ENCODE data around the gene ANO10. TPM values are rescaled to one million over a fixed set of nuclear protein-coding genes. Genes with fewer than 3 reads are reported as not detected.
"Not testable (repeated sequence)": the region's sequence is repeated elsewhere in the genome, so short reads cannot be mapped to it uniquely, and the experiment has no call there.

Gene ANO10
- total RNA-seq, 1 donor from 2014 or later: 24.8 TPM

DNA sequence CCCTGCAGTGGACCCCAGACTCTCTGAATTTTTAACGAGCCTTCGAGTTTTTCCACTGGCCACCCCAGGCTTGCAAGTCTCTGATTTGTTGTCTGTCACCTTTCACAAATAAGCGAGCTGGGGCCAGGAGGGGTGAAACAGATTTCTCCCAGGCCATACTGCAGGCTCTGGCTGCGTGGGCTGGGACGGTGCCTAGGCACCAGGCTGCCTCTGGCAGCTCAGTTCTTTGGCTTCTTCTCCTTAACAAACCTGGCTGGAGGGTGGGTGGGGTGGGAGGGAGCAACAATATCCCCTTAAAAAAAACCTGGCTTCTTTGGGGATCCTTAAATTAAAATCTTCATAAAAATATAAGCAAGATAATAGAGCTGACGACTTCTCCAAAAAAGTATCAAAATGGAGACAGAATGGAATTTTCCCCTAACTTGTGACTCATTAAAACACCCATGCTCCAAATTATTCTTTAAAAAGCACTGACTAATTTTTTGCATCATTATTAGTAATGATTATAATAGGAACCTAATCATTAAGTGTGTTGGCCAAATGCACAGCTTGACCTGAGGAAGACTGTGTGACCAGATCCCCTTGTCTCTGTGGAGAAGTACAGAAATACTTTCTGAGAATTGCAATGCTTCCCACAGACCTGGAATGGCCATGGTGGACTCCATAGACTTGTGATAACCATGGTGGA is 251.4 kb downstream of the ANO10 start:
- ATAC-seq: no peak

GRCh38 chr3:43369404-43370292 is 252.2 kb downstream of the ANO10 start:
- ATAC-seq: no peak

DNA sequence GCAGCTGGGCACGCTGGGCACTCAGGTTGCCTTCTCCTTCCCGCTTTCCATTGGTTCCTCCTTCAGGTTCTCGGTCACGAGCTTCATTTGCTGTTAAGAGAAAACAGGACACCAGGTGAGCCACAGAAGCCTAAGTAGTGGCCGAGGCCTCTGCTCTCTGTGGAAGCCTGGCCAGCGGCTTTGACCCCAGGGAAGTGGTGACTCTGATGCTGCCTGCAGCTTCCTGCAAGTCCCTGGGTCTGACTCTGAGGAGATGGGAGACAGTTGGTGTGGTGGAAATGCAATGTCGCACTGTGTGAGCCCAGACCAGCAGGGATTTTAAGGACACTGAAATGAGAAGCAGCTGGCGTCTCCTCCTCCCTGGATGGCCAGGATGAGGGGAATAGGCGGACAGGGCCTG is 254.9 kb downstream of the ANO10 start:
- ATAC-seq: no peak

DNA sequence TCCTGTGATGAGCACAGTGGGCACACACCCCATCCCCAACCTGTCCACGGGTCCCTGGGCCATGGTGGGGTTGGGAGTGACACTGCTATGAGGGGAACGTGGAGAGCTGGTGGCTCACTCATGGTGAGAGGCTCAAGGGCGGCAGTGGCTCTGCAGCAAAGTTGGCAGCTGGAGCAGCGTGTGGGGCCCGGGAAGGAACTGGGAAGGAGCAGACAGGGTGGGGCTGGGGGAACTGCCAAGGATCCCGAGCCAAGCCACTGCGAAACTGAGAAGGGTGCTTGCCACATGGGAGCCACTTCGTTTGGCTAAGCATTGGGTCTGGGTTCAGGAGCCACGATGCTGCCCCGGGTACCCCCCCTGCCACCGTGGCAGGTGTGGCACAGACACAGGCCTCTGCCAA is 255.3 kb downstream of the ANO10 start:
- ATAC-seq: no peak

DNA sequence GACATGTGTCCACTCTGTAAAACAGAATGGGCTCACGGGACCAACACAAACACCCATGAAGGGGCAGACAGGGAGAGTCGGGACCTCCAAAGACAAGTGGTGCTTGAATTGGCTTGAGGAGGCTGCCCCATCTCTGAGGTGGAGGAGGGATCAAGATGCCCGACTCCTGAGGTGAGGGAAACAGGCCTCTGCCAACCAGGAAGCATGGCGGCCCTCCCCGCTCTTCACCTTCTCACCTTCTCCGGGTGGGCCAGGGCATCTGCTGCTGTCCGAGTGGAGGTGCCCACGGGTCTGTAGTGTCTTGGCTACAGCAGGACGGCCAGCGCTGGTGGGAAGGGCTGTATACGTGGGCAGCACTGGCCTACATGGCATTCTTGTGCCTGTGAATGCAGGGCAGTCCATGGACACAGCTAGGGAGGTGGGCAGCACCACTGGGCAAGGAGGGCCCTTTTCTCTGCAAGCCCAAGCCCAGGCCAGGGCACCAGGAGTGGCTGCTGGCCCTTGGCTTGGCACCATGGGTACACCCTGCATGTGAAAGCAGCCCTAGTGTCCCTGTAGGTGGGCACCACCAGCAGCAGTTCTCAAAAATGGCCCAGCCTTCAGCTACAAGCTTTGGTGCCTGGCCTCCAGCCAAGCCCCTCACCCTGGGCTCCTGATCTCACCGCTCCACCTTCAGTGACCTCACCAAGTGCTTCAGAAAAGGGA is 256.1 kb downstream of the ANO10 start:
- ATAC-seq: no peak

DNA sequence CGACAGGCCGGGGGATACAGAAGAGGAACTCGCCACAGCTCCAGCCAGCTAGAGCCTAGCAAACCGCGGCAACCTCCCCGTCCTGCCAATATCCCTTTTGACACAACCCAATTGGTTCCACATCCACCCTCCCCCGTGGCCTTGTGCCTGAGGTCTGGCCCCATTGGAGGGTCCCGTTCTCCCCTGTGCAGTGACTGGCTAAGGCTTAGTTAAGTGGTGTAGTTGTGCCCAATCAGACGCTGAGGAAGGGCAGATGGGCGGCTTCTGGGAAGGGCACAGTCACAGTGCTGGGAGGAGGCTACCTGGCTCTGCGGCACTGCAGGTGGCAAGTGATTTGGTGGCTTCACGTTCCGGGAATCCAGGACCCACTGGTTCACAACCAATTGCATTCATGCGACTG is 256.9 kb downstream of the ANO10 start:
- ATAC-seq: no peak

DNA sequence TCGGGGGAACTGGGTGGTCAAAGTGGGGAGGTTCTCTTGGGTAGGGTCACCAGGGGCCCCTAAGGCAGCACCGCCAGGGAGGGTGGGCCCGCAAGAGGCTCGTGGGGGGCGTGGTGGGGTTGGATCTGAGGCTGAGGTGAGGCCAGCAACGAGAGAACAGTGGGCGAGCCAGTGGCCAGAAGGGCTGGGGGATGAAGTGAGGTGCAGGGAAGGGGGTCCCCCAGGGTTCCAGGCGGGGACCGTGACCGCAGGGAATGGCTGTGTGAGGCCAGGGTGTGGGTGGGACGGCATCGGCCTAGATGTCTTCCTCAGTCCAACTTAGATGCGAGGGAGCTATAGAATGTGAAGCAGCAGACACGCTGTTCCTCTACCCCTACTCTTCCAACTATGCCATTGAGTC is 257.3 kb downstream of the ANO10 start:
- no peak for ATAC-seq

DNA sequence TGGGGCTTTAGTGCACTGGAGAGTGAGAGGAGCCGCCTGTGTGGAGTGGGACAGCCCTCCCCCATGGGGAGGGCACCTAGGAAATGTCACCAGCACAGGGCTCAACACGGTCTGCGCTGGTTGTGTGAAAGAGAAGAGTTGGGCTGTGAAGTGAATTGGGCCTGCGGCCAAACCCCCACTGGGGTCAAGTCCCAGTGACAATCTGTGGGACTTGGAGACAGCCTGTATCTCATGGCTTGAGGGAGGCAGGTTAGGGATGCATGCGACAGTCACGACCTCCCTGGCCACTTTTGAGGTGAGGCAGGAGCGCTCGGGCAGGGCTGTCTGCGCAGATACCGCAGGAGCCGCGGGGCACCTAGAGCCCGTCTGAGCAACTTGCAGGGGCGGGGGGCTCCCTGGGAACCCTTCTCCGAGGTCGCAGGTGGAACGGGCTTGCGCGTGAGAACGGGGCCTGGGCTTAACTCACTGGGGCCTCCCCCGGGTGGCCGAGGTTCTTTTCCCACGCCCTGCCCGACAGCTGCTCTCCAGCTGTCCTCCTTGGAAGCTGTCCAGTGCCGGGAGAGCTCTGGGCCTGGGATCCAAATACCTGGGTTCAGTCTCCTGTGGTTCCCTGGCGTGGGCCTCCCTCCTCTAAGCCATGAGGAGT is 258.1 kb downstream of the ANO10 start:
- ATAC-seq: no peak

GRCh38 chr3:43362961-43363360 is 258.9 kb downstream of the ANO10 start:
- no peak for ATAC-seq

GRCh38 chr3:43362183-43362582 is 259.6 kb downstream of the ANO10 start:
- no peak for ATAC-seq

DNA sequence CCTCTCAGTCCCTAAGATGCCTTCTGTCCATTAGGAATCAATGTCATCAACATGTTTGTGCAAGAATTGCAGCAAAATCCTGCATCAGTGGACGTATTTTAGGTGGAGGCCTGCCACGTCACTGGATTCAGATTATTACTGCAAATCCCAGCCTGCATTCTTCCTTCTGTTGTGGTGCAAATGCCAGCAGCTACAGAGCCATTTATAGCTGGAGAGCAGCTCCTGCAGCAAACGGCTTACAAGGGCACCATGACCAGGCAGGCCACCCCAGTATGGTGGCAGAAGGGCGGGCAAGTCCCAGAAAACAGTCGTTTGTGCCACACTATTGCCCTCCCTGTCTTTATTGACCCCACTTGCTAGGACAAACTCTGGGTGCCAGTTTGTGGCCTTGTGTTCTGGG is 260.7 kb downstream of the ANO10 start:
- no peak for ATAC-seq

DNA sequence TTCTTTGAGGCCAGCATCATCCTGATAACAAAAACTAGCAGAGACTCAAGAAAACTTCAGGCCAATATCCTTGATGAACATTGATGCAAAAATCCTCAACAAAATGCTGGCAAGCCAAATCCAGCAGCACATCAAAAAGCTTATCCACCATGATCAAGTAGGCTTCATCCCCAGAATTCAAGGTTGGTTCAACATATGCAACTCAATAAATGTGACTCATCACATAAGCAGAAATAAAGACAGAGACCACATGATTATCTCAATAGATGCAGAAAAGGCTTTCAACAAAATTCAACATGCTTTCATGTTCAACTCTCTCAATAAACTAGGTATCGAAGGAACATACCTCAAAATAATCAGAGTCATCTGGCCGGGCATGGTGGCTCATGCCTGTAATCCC is 265.8 kb downstream of the ANO10 start:
- ATAC-seq: not testable (repeated sequence)

- peak; percentile 15 for ATAC-seq
Measured at GRCh38 chr3:43353923-43354670, 267.7 kb downstream of the ANO10 start.

DNA sequence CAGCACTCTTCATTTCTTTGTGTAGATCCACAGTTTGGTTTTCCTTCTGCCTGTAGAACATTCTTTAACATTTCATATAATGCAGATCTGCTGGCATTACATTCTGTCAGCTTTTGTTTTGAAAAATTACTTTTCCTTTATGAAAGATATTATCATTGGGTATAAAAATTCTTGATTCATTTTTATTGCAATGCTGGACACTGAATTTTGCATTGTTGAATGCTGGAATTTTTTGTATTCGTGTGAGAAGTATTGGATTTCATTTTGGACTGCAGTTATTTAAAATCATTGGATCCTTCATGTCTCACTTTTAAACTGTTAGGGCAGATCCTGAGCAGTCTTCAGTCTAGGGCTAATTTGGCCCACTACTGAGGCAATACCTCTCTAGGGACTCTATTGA is 268.4 kb downstream of the ANO10 start:
- ATAC-seq: no peak

- no peak for ATAC-seq
Measured at GRCh38 chr3:43349716-43350115, 272.1 kb downstream of the ANO10 start.

DNA sequence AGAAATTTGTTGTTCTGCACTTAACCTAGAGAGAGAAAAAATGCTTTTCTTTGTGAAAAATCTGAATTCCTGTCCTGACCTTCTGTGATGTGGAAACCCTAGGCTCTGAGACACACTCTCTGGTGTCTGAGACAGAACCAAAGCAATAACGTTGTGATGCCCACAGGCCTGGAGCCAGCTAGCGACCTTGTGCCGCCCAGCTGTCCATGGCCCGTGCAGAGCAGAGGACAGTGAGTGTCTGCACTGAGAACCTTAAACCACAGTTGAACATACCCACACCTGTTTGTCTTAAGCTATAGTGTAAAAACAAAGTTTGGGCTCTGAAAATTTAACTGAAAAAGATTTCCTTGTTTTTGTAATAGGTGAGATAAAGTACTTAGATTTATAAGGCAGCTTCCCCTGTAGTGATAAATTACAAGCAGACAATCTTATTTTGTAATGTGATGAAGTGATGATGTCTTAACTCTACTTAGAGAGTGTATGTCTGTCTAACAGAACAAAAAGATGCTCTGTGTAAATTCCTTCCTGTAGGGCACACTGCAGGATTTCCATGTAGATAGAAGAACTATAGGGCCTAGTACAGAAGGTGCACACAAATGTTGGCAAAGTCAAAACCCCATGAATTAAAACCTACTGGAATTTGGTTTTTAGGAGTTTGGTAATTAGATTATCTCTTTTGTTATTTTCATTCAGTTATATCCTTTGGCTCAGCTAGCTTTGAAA is 272.8 kb downstream of the ANO10 start:
- ATAC-seq: no peak

DNA sequence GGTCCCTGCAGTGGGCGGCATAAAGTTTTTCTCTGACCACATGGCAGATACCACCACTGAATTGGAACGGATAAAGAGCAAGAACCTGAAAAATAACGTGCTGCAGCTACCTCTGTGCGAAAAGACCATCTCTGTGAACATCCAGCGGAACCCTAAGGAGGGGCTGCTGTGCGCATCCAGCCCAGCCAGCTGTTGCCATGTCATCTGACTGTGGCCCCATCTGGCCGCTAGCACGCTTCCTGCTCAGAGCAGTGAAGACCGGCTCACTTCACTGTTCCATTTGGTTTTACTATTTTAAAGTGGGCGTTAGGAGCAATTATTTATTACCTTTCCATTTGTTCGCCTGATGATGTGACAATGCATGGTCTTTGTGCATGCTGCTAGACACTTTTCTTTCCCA is 273.5 kb downstream of the ANO10 start:
- no peak for ATAC-seq

GRCh38 chr3:43347774-43348173 is 274.0 kb downstream of the ANO10 start:
- peak; percentile 19 for ATAC-seq

GRCh38 chr3:43346978-43347749 is 274.6 kb downstream of the ANO10 start:
- ATAC-seq: no peak

- ATAC-seq: no peak
Measured at GRCh38 chr3:43345877-43346276, 275.9 kb downstream of the ANO10 start.

GRCh38 chr3:43345246-43345645 is 276.6 kb downstream of the ANO10 start:
- ATAC-seq: no peak

Measured in esophagus mucosa (tissue), 1 donor.